Middle frontal gyrus (tissue), 1 donor: ENCODE measurements around the gene DDX11.
"Not testable (repeated sequence)": the region's sequence is repeated elsewhere in the genome, so short reads cannot be mapped to it uniquely, and the experiment has no call there.

Experiments
- DNase-seq: peaks from one replicate; pipeline ENCODE4 v3.0.0-alpha.2; 2015; ENCODE audit warnings: low spot score; ENCODE audit errors: extremely low spot score

The DDX11 gene

GRCh38 chr12:31066196-31066595 is 7.5 kb upstream of the DDX11 start:
- DNase-seq, result not testable (repeated sequence)

- not testable (repeated sequence) for DNase-seq
Observed at GRCh38 chr12:31067656-31068055, 6.0 kb upstream of the DDX11 start.

GRCh38 chr12:31070971-31071740 is 2.5 kb upstream of the DDX11 start:
- not testable (repeated sequence) for DNase-seq

- DNase-seq, result not testable (repeated sequence)
Observed at GRCh38 chr12:31072962-31073361, 698 bp upstream of the DDX11 start.

- DNase-seq, result not testable (repeated sequence)
Observed at GRCh38 chr12:31074333-31074874, 744 bp downstream of the DDX11 start.

- DNase-seq, result not testable (repeated sequence)
Observed at GRCh38 chr12:31076150-31076549, 2.5 kb downstream of the DDX11 start.

- DNase-seq, result not testable (repeated sequence)
Observed at GRCh38 chr12:31077095-31077494, 3.4 kb downstream of the DDX11 start.

GRCh38 chr12:31077998-31078397 is 4.3 kb downstream of the DDX11 start:
- not testable (repeated sequence) for DNase-seq

GRCh38 chr12:31079421-31079820 is 5.8 kb downstream of the DDX11 start:
- DNase-seq, result not testable (repeated sequence)

- not testable (repeated sequence) for DNase-seq
Observed at GRCh38 chr12:31080221-31080620, 6.6 kb downstream of the DDX11 start.

GRCh38 chr12:31081274-31081673 is 7.6 kb downstream of the DDX11 start:
- not testable (repeated sequence) for DNase-seq

- not testable (repeated sequence) for DNase-seq
Observed at GRCh38 chr12:31084241-31084640, 10.6 kb downstream of the DDX11 start.

- DNase-seq, result not testable (repeated sequence)
Observed at GRCh38 chr12:31086032-31086431, 12.4 kb downstream of the DDX11 start.

- DNase-seq, result not testable (repeated sequence)
Observed at GRCh38 chr12:31087486-31087885, 13.8 kb downstream of the DDX11 start.

GRCh38 chr12:31087956-31088355 is 14.3 kb downstream of the DDX11 start:
- DNase-seq, result not testable (repeated sequence)

- no peak for DNase-seq
Observed at GRCh38 chr12:31089072-31089471, 15.4 kb downstream of the DDX11 start.

GRCh38 chr12:31091629-31092028 is 18.0 kb downstream of the DDX11 start:
- not testable (repeated sequence) for DNase-seq

- not testable (repeated sequence) for DNase-seq
Observed at GRCh38 chr12:31092718-31093117, 19.1 kb downstream of the DDX11 start.

- not testable (repeated sequence) for DNase-seq
Observed at GRCh38 chr12:31095080-31095860, 21.6 kb downstream of the DDX11 start.

- not testable (repeated sequence) for DNase-seq
Observed at GRCh38 chr12:31096251-31097065, 22.8 kb downstream of the DDX11 start.

GRCh38 chr12:31097819-31098218 is 24.2 kb downstream of the DDX11 start:
- not testable (repeated sequence) for DNase-seq
